ENCODE results near the gene TARDBP.

- TF ChIP-seq CTCF (IDR thresholded peaks at IDR 0.05) = no peak
- TF ChIP-seq POLR2A (IDR thresholded peaks at IDR 0.05) = no peak
- TF ChIP-seq EP300 (IDR thresholded peaks at IDR 0.05) = no peak
- no peak for TF ChIP-seq POLR2AphosphoS5 (IDR thresholded peaks at IDR 0.05)
Measured at GRCh38 chr1:11053758-11054137, 41.3 kb downstream of the TARDBP start.
